Measurements from ENCODE around the gene FOXP1. TPM values are rescaled to one million over a fixed set of nuclear protein-coding genes. Genes with fewer than 3 reads are reported as not detected.
"Not testable (repeated sequence)": the region's sequence is repeated elsewhere in the genome, so short reads cannot be mapped to it uniquely, and the experiment has no call there.

Gene FOXP1
- total and polyA plus RNA-seq, 2 donors from 2014 or later: 6.7 to 87.2 TPM

DNA sequence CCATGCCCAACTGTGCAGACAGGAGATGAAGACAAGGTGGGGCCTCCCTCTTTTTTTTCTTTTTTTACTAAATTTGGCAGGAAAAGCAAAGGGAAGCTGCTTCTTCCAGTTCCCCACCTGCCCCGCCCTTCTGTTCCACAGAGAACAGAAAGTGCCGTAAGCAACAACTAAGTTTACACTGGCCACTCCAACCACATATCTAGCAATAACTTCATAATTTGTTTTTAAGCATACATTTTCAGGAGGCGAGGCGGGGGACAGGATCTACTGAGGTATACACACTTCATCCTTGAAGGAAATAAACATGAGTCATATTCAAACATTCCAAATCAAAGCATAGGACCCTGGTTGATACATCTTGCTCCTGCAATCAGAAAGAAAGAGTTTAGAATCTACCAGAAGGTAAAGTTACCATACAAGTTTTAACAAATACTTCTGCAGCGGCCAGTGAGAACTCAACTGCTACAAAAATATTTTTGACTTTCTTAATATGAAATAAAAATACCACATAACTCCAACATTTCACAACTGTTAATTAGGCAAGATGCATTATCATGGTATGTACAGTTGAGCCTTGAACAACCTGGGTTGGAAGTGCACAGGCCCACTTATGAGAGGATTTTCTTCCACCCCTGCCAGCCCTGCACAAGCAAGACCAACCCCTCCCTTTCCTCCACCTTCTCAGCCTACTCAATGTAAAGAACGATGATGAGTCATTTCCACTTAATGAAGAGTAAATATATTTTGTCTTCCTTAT, 50.7 kb downstream of the FOXP1 start:
- Histone ChIP-seq H3K27me3 (ENCODE audit: control insufficient read depth, insufficient read depth, low read length) (no peaks in the 10 kb centered on the region), H3K9ac (ENCODE audit: low read length in 3 of 3) (no peak overlapping the region), H3K4me1 (ENCODE audit: control insufficient read depth in 2 of 3, insufficient read depth in 2 of 3, low read depth in 1 of 3, low read length in 3 of 3) (peaks cover 0 to 6% (median 0%) of the 10 kb centered on the region in 3 donors), H3K27ac (ENCODE audit: low read depth in 2 of 2, low read length in 2 of 2) (no peak overlapping the region), H3K36me3 (ENCODE audit: control insufficient read depth in 2 of 3, insufficient read depth in 3 of 3, low read length in 3 of 3) (no peaks in the 10 kb centered on the region), H3K9me3 (ENCODE audit: control insufficient read depth in 2 of 3, insufficient read depth in 1 of 3, low read length in 3 of 3) (no peaks in the 10 kb centered on the region), H3K4me3 (ENCODE audit: low read length in 3 of 3) (no peak overlapping the region)
- intact Hi-C loops (cut with DNase I): no loop called here
- FAIRE-seq (no peak), DNase-seq (no peak)
- TF ChIP-seq, protein P1, sequence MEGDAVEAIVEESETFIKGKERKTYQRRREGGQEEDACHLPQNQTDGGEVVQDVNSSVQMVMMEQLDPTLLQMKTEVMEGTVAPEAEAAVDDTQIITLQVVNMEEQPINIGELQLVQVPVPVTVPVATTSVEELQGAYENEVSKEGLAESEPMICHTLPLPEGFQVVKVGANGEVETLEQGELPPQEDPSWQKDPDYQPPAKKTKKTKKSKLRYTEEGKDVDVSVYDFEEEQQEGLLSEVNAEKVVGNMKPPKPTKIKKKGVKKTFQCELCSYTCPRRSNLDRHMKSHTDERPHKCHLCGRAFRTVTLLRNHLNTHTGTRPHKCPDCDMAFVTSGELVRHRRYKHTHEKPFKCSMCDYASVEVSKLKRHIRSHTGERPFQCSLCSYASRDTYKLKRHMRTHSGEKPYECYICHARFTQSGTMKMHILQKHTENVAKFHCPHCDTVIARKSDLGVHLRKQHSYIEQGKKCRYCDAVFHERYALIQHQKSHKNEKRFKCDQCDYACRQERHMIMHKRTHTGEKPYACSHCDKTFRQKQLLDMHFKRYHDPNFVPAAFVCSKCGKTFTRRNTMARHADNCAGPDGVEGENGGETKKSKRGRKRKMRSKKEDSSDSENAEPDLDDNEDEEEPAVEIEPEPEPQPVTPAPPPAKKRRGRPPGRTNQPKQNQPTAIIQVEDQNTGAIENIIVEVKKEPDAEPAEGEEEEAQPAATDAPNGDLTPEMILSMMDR (IDR thresholded peaks at IDR 0.05; ENCODE audit: borderline replicate concordance, extremely low read depth, insufficient read depth): no peak

DNA sequence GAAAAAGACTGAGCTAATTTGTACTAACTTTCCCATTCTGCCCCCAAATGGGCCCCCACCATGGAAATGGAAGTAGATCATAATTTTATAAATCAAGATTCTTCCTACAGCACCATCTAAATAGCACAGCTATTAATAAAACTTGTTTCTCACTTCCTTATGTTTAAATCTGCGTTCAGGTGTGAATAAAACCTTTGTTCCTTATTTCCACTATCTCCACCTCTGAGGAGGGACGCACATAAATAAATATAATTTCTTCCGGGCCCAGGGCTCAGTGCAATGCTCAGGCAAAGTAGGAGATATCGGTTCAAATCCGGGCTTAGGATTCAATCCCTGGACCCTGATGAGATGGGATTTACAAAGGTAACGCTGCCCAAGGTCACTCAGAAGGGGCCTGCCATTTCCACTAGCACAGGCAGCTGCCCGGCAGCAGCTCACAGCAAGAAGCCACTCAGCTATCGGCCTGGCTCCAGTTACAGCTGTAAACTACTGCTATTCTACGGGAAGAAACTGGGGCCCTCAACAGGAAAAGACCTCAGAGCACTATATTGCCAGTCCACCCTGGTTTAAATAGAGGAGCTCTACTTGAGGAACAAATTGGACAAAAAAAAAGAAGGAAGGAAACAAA, 52.5 kb downstream of the FOXP1 start:
- H3K4me1 ChIP-seq (ENCODE audit: control insufficient read depth in 2 of 3, insufficient read depth in 2 of 3, low read depth in 1 of 3, low read length in 3 of 3): peaks cover 0 to 6% (median 0%) of the 10 kb centered on the region in 3 donors
- no peak overlapping the region for H3K4me3 ChIP-seq (ENCODE audit: low read length in 3 of 3)
- intact Hi-C loops (cut with DNase I): no loop called here
- H3K9me3 ChIP-seq (ENCODE audit: control insufficient read depth in 2 of 3, insufficient read depth in 1 of 3, low read length in 3 of 3): no peaks in the 10 kb centered on the region
- H3K9ac ChIP-seq (ENCODE audit: low read length in 3 of 3): no peak overlapping the region
- no peaks in the 10 kb centered on the region for H3K36me3 ChIP-seq (ENCODE audit: control insufficient read depth in 2 of 3, insufficient read depth in 3 of 3, low read length in 3 of 3)
- no peak overlapping the region for H3K27ac ChIP-seq (ENCODE audit: low read depth in 2 of 2, low read length in 2 of 2)
- no peaks in the 10 kb centered on the region for H3K27me3 ChIP-seq (ENCODE audit: control insufficient read depth, insufficient read depth, low read length)
- FAIRE-seq (no peak), DNase-seq (no peak)
- TF ChIP-seq, protein P1 (IDR thresholded peaks at IDR 0.05; ENCODE audit: borderline replicate concordance, extremely low read depth, insufficient read depth): no peak

DNA sequence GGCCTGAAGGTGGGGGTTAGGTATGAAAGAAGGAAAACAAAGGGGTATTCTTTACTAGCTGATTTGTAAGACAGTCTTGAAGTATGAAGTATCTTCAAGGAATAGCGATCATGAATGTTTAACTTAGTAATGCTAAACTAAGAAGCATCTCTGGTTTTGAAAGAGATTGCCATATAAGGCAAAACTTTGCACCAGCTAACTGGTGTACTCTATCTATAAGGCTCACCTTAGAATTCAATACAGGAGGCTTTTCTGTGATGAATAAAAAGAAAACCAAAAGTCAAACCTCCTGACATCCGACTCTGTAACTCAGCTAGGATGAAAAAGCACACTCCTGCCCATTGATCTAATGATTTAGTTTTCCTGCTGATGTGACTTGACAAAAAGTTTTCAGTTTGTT, 54.7 kb downstream of the FOXP1 start:
- H3K36me3 ChIP-seq (ENCODE audit: control insufficient read depth in 2 of 3, insufficient read depth in 3 of 3, low read length in 3 of 3): no peaks in the 10 kb centered on the region
- intact Hi-C loops (cut with DNase I): no loop called here
- DNase-seq (no peak), FAIRE-seq (no peak)
- no peak overlapping the region for H3K27ac ChIP-seq (ENCODE audit: low read depth in 2 of 2, low read length in 2 of 2)
- H3K4me1 ChIP-seq (ENCODE audit: control insufficient read depth in 2 of 3, insufficient read depth in 2 of 3, low read depth in 1 of 3, low read length in 3 of 3): peaks cover 0 to 6% (median under 1%) of the 10 kb centered on the region in 3 donors
- H3K9ac ChIP-seq (ENCODE audit: low read length in 3 of 3): no peak overlapping the region
- no peaks in the 10 kb centered on the region for H3K9me3 ChIP-seq (ENCODE audit: control insufficient read depth in 2 of 3, insufficient read depth in 1 of 3, low read length in 3 of 3)
- H3K4me3 ChIP-seq (ENCODE audit: low read length in 3 of 3): no peak overlapping the region
- H3K27me3 ChIP-seq (ENCODE audit: control insufficient read depth, insufficient read depth, low read length): no peaks in the 10 kb centered on the region
- TF ChIP-seq, protein P1 (IDR thresholded peaks at IDR 0.05; ENCODE audit: borderline replicate concordance, extremely low read depth, insufficient read depth): no peak

DNA sequence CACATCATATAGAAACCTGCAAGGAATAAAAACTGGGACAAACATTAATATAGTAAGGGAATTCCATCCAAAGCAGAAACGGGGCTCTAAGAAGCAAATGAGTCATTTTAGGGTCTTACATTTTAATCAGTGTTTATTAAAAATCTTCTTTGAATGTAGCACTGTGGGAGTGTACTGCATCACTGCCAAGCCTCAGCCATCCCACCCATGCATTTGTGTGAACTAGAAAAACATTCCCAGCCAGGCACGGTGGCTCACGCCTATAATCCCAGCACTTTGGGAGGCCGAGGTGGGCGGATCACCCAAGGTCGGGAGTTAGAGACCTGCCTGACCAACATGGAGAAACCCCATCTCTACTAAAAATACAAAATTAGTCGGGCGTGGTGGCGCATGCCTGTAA, 57.1 kb downstream of the FOXP1 start:
- H3K27ac ChIP-seq (ENCODE audit: low read depth in 2 of 2, low read length in 2 of 2); H3K4me3 ChIP-seq (ENCODE audit: low read length in 3 of 3); H3K9me3 ChIP-seq (ENCODE audit: control insufficient read depth in 2 of 3, insufficient read depth in 1 of 3, low read length in 3 of 3); H3K9ac ChIP-seq (ENCODE audit: low read length in 3 of 3); H3K36me3 ChIP-seq (ENCODE audit: control insufficient read depth in 2 of 3, insufficient read depth in 3 of 3, low read length in 3 of 3); H3K27me3 ChIP-seq (ENCODE audit: control insufficient read depth, insufficient read depth, low read length); H3K4me1 ChIP-seq (ENCODE audit: control insufficient read depth in 2 of 3, insufficient read depth in 2 of 3, low read depth in 1 of 3, low read length in 3 of 3); FAIRE-seq; DNase-seq; intact Hi-C loops (cut with DNase I): not testable (repeated sequence)
